NCI-H2196 treated with DMSO at 0.1 percent for 48 hours (cell line): ENCODE data around the gene ERVFRD-1.
"Not testable (repeated sequence)": the region's sequence is repeated elsewhere in the genome, so short reads cannot be mapped to it uniquely, and the experiment has no call there.

Experiments
- DNase-seq: peaks from one replicate; lab custom pipeline; 2025; ENCODE audit not compliant: unreplicated experiment; lab: John Stamatoyannopoulos, UW

ERVFRD-1 gene

DNA sequence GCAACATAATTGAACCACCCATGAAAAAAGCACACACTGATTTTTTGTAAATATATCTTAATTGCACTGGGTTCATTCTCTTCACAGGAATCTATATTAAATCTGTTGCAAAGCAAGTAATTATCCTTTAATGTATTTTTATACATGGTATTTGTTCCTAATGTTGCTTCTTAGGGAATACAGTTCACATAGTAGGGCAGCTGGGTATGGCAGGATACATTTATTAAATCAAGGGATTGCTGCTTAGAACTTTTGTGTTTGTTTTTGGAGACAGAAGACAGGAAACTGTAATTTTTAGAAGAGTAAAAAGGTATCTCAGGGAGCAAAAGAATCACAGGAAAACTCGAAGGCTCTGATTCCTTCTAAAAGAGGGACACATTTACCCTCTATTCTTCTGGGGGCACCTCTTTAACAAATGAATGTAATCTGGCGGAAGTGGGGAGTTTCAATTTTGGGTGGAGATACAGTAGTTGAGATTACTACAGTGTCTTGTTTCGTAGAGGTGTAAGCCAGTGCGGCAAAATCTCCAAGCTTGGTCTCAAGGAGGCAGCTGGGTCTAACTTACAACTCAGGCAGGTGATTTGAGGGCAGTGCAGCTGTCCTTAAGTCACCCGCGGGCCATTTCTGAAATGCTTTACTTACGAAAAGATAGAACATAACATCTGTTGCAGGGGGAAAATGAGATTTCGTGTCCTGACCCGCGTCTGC is 18.7 kb downstream of the ERVFRD-1 start:
- DNase-seq: no peak

DNA sequence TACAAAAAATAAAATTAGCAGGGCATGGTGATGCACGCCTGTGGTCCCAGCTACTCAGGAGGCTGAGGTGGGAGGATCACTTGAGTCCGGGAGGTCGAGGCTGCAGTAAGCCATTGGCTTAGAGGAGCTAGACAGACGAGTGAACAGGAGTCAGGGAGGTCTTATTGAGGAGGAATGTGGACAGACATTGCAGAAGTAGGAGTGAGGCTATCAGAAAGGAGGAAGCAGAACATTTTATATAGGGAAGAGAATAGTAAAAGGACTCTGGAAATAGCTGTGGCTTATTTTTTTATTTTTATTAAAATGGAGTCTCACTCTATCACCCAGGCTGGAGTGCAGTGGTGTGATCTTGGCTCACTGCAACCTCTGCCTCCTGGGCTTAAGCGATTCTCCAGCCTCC is 20.4 kb downstream of the ERVFRD-1 start:
- DNase-seq: not testable (repeated sequence)

DNA sequence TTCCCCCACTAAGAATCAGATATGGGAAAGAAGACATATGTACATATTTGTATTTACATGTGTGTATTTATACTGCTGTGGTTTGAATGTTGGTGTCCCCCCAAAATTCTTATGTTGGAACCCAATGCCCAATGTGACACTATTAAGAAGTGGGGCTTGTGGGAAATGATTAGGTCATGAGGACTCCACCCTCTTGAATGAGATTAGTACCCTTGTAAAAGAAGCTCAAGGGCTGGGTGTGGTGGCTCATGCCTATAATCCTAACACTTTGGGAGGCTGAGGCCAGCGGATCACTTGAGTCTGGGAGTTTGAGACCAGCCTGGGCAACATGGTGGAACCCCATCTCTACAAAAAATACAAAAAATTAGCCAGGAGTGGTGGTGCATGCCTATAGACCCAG is 21.8 kb downstream of the ERVFRD-1 start:
- DNase-seq: no peak

DNA sequence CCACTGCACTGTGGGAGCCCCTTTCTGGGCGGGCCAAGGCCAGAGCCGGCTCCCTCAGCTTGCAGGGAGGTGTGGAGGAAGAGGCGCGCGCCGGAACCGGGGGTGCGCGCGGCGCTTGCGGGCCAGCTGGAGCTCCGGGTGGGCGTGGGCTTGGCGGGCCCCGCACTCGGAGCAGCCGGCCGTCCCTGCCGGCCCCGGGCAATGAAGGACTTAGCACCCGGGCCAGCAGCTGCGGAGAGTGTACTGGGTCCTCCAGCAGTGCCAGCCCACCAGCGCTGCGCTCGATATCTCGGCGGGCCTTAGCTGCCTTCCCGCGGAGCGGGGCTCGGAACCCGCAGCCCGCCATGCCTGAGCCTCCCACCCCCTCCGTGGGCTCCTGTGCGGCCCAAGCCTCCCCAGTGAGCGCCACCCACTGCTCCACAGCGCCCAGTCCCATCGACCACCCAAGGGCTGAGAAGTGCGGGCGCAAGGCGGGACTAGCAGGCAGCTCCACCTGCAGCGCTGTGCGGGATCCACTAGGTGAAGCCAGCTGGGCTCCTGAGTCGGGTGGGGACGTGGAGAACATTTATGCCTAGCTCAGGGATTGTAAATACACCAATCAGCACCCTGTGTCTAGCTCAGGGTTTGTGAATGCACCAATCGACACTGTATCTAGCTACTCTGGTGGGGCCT is 24.2 kb downstream of the ERVFRD-1 start:
- not testable (repeated sequence) for DNase-seq

DNA sequence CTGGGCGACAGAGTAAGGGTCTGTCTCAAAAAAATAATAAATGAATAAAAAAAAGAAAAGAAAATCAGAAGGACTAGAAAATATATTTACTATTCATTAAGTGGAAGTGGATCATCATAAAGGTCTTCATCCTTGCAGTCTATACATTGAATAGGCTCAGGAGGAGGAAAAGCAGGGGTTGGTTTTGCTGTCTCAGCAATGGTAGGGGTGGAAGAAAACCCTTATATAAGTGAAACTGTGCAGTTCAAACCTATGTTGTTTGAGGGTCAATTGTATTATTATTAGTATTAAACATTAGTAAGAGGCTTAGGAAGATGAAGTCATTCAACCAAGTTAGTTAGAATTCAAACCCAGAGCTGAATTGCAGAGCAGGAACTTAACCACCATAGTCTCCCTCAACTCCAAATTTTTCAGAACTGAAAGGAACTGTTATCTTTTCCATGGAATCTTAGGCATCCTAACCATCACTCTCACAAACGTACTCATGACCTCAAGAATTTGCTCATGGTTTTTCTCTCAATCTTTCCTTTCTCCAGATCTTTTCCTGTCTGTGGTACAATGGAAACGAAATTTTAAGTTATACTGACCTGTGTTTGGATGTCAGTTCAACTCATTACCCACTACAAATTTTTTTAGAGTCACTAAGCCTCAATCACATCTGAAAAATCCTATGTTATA is 25.6 kb downstream of the ERVFRD-1 start:
- no peak for DNase-seq

DNA sequence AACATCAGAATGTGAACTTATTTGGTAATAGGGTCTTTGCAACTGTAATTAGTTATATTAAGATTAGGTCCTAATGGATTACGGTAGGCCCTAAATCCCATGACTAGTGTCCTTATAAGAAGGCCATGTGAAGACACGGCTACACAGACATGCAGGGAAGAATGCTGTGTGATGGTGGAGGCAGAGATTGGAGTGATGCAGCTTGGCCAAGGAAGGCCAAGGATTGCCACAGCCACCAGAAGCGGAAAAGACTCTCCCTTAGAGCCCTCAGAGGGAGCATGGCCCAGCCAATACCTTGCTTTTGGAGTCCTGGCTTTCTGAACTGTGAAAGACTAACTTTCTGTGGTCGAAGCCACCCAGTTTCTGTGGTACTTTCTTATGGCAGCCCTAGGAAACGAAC is 27.6 kb downstream of the ERVFRD-1 start:
- DNase-seq: no peak

DNA sequence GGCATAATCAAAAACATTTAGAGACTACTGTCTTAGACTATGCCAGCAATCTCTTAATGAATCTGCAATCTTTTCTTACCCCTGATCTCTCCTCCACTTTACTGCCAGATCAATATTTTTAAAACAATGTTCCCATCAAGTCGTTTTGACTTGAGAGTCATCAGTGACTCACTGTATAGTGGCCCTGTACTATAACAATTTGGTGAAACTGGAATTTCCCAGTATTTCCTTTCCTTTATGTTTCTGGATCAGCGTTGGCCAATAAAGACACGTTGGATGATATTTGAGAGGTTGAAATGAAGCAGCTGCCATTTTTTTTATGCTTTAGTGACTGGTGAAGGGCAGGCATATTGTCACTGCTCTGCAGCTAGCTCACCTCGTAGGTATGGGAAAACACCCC is 28.0 kb downstream of the ERVFRD-1 start:
- no peak for DNase-seq

DNA sequence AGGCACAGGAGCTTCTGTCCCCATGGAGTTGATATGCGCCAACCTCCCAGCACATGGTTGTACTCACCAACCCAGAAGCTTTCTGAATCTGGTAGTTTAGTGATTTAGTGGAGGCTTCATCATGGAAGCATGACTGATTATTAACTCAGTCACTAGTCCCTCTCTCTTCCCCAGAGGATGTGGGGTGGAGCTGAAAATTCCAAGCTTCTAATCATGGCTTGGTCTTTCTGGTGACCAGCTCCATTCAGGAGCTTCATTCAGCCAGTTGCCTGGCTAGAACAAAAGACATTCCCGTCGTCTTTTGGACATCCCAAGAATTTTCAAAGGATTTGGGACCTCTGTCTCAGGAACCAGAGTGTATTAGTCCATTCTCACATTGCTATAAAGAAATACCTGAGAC is 31.2 kb downstream of the ERVFRD-1 start:
- DNase-seq: no peak

DNA sequence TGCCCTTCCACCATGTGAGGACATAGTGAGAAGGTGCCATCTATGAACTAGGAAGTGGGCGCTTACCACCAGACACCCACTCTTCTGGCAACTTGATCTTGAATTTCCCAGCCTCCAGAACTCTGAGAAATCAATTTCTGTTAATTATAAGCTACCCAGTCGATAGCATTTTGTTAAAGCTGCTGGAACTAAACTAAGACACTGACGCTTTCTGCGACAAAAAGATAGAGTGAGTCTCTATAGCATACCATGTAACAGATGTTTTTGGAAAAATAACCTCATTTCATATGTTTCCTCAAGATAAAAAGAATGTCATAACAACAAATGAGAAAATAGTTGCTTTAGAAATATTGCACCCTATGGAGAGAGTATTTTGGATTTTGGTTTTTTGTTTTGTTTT is 33.3 kb downstream of the ERVFRD-1 start:
- no peak for DNase-seq

DNA sequence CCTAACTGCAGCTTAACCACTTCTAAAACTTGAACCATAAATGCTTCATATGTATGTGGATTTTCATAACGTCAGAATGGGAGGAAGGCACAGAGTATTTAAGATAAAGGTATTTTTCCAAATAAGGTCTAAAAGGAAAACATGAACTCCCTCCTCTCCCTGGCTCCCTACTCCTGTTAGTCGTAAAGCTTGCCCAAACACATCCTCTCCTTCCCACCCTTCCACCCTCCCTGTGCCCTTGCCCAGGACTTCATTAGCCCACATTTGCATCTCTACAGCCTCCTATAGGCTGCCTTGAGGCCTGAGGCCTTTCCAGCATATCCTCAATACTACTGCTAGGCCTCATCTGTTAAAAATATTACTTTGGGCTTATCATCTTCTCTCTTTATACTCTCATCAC is 35.0 kb downstream of the ERVFRD-1 start:
- DNase-seq: no peak

DNA sequence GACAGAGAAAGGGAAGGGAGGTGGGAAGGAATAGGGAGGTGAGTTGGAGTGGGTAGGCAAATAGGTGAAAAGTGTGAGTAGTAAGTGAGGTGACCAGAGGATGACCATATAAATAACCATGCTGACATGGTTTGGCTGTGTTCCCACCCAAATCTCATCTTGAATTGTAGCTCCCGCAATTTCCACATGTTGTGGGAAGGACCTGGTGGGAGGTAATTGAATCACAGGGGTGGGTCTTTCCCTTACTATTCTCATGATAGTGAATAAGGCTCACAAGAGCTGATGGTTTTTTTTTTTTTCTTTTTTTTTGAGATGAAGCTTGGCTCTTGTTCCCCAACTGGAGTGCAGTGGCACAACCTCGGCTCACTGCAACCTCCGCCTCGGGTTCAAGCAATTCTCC is 39.4 kb downstream of the ERVFRD-1 start:
- DNase-seq: no peak

DNA sequence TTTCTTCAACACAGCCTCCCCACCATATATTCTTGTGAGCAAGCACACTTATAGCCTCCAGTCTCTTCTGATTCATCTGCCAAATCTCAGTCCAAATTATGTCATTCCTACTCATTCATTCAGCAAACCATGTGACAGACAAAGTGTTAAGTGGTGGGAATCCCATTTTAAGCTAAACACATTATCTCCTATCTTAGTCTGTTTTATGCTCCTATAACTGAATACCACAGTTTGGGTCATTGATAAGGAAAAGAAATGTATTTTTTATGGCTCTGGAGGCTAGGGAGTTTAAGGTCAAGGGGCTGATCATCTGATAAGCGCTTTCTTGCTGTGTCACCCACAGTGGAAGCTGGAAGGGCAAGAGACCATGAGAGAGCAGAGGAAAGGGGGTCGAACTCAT is 41.8 kb downstream of the ERVFRD-1 start:
- DNase-seq: no peak

DNA sequence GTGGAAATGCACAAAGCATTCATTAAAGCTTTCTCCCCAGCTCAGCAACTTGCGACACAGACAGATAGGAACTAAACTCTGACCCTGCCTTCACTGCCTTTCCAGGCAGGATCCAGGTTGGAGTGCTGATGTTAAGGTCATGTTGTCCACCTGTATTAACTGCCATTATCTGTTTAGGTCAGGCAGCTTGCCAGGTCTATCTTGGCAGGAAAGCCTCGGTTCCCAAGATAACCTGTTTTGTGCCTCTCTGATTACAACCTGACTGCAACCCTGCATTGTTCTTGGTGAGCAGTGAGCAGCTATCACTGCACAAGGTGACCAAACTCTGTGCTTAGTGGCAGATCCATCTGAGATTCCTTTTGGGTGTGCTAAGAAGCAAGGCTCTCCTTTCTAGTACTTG is 44.2 kb downstream of the ERVFRD-1 start:
- DNase-seq: peak; percentile 79

DNA sequence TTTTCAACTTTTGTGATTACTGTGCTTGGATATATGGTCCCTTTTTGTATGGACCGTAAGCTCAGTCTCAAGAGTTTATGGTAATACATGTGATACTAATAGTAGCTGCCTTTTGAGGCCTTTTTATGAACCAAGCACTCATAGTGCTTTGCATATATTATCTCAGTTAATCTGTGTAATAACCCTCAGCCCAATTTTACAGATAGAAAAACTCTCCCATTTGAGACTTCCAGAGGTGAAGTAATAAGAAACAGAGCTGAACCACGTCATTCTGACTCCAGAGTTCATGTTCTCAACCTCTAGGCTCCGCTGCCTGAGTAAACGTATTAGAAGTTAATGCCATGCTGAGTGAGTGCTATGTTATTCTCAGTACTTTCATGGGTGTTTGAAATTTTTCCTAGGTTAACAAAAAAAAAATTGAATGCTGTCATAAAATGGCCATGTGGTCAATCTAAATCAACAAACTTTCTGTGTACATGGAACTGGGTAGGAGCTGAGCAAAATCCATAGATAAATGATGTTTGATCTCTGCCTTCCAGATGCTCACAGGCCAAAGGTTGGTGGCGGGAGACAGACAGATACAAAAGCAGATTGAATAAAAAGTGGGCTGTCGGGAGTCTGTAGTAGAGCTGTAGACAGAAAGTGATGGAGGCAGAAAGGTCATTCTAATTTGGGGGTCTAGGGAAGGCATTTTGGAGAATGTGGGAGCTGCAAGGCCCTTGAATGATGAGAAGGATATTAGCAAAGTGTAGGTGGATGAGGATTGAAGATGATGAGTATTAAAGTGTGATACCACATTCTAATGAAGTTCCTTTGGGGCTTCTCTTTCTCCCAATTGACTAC is 44.8 kb downstream of the ERVFRD-1 start:
- no peak for DNase-seq

DNA sequence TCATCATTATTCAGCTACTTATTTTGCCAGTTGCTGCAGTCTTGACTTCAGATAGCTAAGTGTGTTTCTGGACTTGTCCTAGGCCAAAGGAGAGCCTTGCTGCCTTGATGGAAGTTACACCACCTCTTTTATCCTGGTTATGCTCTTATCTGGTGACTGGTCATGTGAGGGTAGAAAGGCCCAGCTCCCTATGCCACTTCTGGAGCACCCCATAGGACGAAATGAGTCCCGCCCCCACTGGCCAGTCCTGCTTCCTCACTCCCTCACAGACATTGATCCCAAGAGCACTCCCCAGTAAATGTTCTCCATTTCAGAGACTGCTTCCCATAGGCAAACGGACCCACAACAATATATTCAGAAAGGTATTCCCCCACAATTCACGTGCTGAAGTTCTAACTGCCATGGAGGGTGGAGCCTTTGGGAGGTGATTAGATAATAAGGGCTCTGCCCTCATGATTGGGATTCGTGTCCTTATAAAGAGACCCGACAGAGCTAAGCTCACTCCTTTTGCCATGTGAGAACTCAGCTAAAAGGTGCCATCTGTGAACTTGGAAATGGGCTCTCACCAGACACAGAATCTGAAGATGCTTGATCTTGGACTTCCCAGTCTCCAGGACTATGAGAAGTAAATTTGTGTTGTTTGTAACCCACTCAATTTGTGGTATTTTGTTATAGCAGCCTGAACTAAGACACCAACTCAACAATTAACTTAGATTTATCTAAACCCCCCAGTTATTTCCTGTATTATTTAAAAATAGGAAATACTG is 45.9 kb downstream of the ERVFRD-1 start:
- no peak for DNase-seq

DNA sequence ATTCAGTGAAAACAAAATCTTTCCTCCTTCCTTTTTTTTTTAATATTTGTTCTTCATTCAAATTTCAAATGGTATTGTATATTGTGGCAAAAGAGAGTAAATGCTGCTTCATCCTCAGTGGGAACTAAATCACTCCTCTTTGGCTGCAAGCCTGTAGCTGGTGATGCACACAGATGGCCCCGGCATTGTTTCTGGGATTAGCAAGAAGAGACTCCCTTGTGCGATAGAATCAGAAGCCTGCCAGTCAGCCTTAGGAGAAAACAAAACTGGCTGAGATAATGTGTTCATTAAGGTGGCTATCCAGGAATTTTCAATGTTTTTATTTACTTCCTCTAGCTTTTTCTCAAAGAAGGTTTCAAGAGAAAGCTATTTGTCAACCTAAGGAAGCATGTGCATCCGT is 46.7 kb downstream of the ERVFRD-1 start:
- DNase-seq: no peak

DNA sequence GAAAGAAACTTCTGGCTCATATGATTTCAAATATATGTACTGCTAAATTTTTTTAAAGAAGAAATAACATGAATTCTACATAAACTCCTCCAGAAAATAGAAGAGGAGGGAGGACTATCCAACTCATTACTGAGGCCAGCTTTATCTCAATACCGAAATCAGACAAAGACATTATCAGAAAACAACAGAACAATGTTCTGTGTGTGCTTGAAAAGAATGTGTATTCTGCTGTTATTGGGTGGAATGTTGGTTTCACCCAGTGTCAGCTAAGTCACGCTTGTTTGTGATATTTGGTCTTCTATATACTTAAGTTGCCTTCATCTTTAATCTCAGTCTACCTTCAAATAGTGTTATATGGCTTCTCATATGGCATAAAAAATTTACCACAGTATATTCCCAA is 48.8 kb downstream of the ERVFRD-1 start:
- no peak for DNase-seq

DNA sequence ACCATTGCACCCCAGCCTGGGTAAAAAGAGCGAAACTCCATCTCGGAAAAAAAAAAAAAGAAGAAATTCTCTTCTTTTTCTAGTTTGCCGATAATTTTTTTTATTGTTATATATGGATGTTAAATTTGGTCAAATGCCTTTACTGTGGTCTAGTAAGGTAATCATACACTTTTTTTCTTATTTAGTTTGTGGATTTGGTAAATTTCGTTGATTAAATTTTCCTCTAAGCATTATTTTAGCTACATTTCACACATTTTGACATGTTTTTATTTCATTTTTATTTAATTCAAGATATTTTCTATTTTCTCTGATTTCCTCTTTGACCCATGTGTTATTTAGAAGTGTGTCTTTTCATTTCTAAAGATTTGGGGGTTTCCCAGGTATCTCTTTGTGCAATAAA is 49.4 kb downstream of the ERVFRD-1 start:
- DNase-seq: no peak

DNA sequence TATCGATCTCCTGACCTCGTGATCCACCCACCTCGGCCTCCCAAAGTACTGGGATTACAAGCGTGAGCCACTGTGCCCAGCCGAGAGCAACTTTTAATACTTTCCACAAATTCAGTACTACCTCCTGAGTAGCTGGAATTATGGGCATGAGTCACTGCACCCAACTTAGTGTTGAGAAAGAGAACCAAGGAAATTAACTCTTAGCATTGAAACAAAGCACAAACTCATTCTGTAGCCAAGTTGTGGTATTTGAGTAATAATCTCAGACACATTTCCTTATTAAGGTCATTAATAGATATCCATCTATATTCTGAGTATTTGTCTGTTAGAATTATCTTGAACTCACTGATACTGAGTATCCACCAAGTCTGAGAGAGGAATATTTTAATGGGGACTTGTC is 53.1 kb downstream of the ERVFRD-1 start:
- no peak for DNase-seq

DNA sequence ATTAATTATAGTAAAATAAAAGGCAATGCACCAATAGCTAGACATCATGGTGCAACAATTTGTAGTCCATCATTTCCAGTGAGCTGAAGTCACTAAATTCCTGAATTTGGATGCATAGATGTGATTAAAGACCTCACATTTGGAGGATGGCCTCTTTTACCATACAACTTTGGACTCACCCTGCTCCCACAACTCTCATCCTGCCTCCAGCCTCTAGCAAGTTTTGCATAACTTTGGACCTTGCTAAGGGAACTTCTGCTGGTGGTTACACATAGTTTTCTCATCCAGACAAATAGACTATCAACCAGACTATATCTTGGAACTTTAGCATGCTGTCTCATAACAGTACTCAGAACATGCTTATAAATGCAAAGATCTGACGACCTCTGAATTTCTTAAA is 54.7 kb downstream of the ERVFRD-1 start:
- DNase-seq: no peak

DNA sequence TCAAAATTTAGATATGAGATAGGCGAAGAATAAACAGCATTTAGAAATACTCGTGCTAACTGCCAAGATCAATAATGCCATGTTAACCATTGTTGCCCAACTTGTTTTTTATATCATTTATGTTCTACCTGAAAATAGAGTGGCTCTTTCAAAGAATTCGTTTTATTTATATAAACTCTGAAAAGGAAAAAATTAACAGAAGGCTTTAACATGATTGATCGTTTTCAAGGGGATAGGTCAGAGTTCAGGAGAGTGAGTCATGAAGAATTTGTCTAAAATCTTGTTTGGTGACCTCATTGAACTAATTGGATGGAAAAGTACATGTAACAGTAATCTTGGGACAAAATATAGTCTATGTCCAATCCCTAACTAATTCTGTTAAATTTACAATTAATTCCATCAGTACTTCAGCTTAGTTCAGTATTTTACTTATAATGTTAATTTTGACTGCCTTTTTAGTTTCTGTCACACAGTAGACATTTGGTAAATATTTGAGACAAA is 56.3 kb downstream of the ERVFRD-1 start:
- DNase-seq: no peak
